Measurements from ENCODE around the gene PDE1A. TPM values are rescaled to one million over a fixed set of nuclear protein-coding genes. Genes with fewer than 3 reads are reported as not detected.

The PDE1A gene
- total RNA-seq, 1 experiment from 2014 or later: 3.1 TPM

GRCh38 chr2:182186132-182186735 is 240.6 kb downstream of the PDE1A start:
- CTCF ChIA-PET: interaction anchor here (0.6 to 2.4 kb wide), 3 partner anchors 391 to 462 kb away, joined by 3 to 25 read pairs (median 3); no protein-coding TSS in a partner anchor
- intact Hi-C loops (cut with micrococcal nuclease; ENCODE audit: unreplicated experiment): loop anchor here (1.0 to 10.0 kb wide), 6 partner anchors 116 to 796 kb away; no protein-coding TSS in a partner anchor
- H3K9me3 ChIP-seq (ENCODE audit: low read depth, low read length, poor library complexity, severe bottlenecking): peaks cover 11% of the 10 kb centered on the region
- H3K27ac ChIP-seq (ENCODE audit: low read depth, low read length, poor library complexity, severe bottlenecking): peak overlapping the region; percentile 40
- no TSS peak for BruUV-seq (replicated peaks)
- H3K27me3 ChIP-seq (replicated peaks; ENCODE audit: insufficient read depth, low read depth, low read length, poor library complexity): no peaks in the 10 kb centered on the region
- no peaks in the 10 kb centered on the region for H3K36me3 ChIP-seq (ENCODE audit: insufficient read depth, low read length, poor library complexity, severe bottlenecking)
- POLR2A ChIA-PET (ENCODE audit: low non-redundant PET): no interaction called here
- no peak overlapping the region for H3K4me3 ChIP-seq (ENCODE audit: low read depth, low read length, poor library complexity, severe bottlenecking)
- TF ChIP-seq CTCF (conservative IDR thresholded peaks at IDR 0.05; ENCODE audit: low read depth, low read length) (peak; percentile 84), EZH2 (IDR thresholded peaks at IDR 0.05; ENCODE audit: borderline replicate concordance, low read depth, low read length, poor library complexity, severe bottlenecking) (no peak)
- peak; percentile 80 for DNase-seq (ENCODE audit: low spot score)
- H3K4me1 ChIP-seq (ENCODE audit: insufficient read depth, low read length, poor library complexity, severe bottlenecking): peaks cover 23% of the 10 kb centered on the region

- no peaks in the 10 kb centered on the region for H3K36me3 ChIP-seq (ENCODE audit: insufficient read depth, low read length, poor library complexity, severe bottlenecking)
- BruUV-seq (replicated peaks): no TSS peak
- ChIA-PET CTCF (no interaction called here), POLR2A (ENCODE audit: low non-redundant PET) (no interaction called here)
- H3K4me3 ChIP-seq (ENCODE audit: low read depth, low read length, poor library complexity, severe bottlenecking): no peak overlapping the region
- no peak for TF ChIP-seq CTCF (conservative IDR thresholded peaks at IDR 0.05; ENCODE audit: low read depth, low read length)
- TF ChIP-seq EZH2 (IDR thresholded peaks at IDR 0.05; ENCODE audit: borderline replicate concordance, low read depth, low read length, poor library complexity, severe bottlenecking): no peak
- H3K9me3 ChIP-seq (ENCODE audit: low read depth, low read length, poor library complexity, severe bottlenecking): peaks cover 11% of the 10 kb centered on the region
- H3K27me3 ChIP-seq (replicated peaks; ENCODE audit: insufficient read depth, low read depth, low read length, poor library complexity): no peaks in the 10 kb centered on the region
- peaks cover 20% of the 10 kb centered on the region for H3K4me1 ChIP-seq (ENCODE audit: insufficient read depth, low read length, poor library complexity, severe bottlenecking)
- H3K27ac ChIP-seq (ENCODE audit: low read depth, low read length, poor library complexity, severe bottlenecking): no peak overlapping the region
- DNase-seq (ENCODE audit: low spot score): no peak
- intact Hi-C loops (cut with micrococcal nuclease; ENCODE audit: unreplicated experiment): loop anchor here (10.0 kb wide), 1 partner anchor 172 kb away; no protein-coding TSS in a partner anchor
Observed at GRCh38 chr2:182182436-182182835, 244.4 kb downstream of the PDE1A start.

GRCh38 chr2:182181381-182181780 is 245.5 kb downstream of the PDE1A start:
- Histone ChIP-seq H3K27me3 (replicated peaks; ENCODE audit: insufficient read depth, low read depth, low read length, poor library complexity) (no peaks in the 10 kb centered on the region), H3K36me3 (ENCODE audit: insufficient read depth, low read length, poor library complexity, severe bottlenecking) (no peaks in the 10 kb centered on the region), H3K4me1 (ENCODE audit: insufficient read depth, low read length, poor library complexity, severe bottlenecking) (peaks cover 10% of the 10 kb centered on the region), H3K9me3 (ENCODE audit: low read depth, low read length, poor library complexity, severe bottlenecking) (peaks cover 11% of the 10 kb centered on the region), H3K4me3 (ENCODE audit: low read depth, low read length, poor library complexity, severe bottlenecking) (no peak overlapping the region), H3K27ac (ENCODE audit: low read depth, low read length, poor library complexity, severe bottlenecking) (no peak overlapping the region)
- POLR2A ChIA-PET (ENCODE audit: low non-redundant PET): no interaction called here
- no peak for TF ChIP-seq CTCF (conservative IDR thresholded peaks at IDR 0.05; ENCODE audit: low read depth, low read length)
- intact Hi-C loops (cut with micrococcal nuclease; ENCODE audit: unreplicated experiment): loop anchor here (10.0 kb wide), 1 partner anchor 173 kb away; no protein-coding TSS in a partner anchor
- DNase-seq (ENCODE audit: low spot score): no peak
- no TSS peak for BruUV-seq (replicated peaks)
- CTCF ChIA-PET: no interaction called here
